Eye (tissue), 1 donor: Measurements from ENCODE around the gene ZBTB44.
"Not testable (repeated sequence)": the region's sequence is repeated elsewhere in the genome, so short reads cannot be mapped to it uniquely, and the experiment has no call there.

Experiments used
- DNase-seq: peaks from one replicate; pipeline ENCODE4 v3.0.0-alpha.2; 2015

Gene ZBTB44

GRCh38 chr11:130246738-130247137 lies 68.0 kb downstream of the ZBTB44 start:
- DNase-seq: no peak

- peak; percentile 20 for DNase-seq
Measured at GRCh38 chr11:130246270-130246669, 68.4 kb downstream of the ZBTB44 start.

DNA sequence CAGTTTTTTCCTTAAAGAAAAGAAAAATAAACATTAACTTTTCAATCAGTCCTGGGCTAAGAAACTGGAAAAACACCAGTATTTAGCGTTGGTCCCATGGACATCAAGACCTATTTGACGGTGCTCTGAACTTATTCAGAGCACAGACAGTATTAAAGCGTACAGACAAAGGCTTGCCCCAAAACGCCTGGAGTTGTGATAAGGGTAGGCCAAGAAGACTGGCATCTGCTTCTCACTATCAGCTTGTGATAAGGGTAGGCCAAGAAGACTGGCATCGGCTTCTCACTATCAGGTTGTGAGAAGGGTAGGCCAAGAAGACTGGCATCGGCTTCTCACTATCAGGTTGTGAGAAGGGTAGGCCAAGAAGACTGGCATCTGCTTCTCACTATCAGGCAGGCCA lies 69.3 kb downstream of the ZBTB44 start:
- DNase-seq: not testable (repeated sequence)

- DNase-seq: no peak
Measured at GRCh38 chr11:130244848-130245247, 69.9 kb downstream of the ZBTB44 start.

- DNase-seq: no peak
Measured at GRCh38 chr11:130243816-130244215, 70.9 kb downstream of the ZBTB44 start.

DNA sequence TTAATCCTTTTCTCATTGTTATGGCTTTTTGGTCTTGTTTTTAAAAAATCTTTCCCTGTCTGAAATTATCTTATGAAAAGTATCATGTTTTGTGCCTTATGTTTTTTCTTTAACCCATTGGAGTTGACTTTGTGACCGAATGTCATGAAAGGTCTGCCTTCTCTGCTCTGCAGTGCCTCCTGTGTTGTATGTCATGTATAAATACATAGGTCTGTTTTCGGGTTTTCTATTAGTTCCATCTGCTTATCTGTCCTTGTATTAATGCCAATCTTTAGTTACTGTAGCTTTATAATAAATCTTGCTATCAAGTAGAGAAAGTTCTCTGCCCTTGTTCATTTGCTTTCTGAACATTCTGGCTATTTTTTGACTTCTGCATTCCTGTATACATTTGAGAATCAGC lies 73.0 kb downstream of the ZBTB44 start:
- DNase-seq: no peak

DNA sequence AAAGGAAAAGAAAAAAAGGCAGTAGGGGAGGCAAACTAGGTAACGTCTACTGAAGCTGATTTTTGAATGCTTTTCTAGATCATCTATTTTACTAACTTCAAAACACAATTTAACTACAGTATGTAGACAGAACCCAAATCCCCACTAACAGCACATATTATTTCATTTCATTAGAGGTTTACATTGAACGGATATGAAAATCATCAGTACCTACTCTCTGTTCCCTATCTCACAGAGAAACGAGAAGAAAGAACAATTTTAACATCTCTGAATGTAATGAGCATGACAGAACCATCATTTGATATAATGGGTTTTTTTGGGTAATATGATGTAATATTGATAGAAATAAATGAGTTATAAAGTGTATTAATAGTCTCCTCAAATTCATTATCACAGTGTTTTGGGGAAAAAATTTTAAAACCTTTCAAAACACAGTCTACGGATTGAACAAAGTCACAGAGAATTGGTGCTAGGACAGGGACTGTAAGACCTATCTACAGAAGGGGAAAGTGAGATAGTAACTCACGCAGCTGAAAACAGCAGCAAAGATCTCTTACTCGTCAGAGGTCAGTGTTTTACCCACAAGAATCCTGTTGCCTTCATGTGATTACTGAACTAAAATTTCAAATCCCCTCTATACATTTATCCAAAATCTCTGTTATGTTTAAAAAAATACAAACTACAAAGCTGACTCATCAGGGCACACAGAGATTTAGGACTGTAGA lies 77.3 kb downstream of the ZBTB44 start:
- no peak for DNase-seq

DNA sequence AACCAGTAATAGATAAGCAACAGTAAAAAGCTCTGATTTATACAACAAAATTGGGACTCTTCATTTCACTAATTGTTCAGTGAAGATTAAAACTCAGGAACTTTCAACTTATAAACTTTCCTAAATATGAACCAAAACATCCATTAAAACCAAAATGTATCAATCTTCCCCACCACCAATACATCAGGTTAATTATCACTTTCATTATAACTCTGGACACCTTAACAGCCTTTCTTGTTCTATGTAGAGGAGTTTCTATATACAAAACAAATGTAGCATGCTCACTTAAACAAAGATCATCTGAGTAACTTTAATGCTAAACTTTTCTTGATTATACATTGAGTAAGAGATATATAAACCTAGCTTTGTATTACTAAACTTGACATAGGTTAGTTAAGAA lies 80.4 kb downstream of the ZBTB44 start:
- no peak for DNase-seq

- DNase-seq: not testable (repeated sequence)
Measured at GRCh38 chr11:130233888-130234287, 80.8 kb downstream of the ZBTB44 start.

GRCh38 chr11:130233486-130233885 lies 81.2 kb downstream of the ZBTB44 start:
- not testable (repeated sequence) for DNase-seq

- DNase-seq: no peak
Measured at GRCh38 chr11:130227373-130227772, 87.3 kb downstream of the ZBTB44 start.

DNA sequence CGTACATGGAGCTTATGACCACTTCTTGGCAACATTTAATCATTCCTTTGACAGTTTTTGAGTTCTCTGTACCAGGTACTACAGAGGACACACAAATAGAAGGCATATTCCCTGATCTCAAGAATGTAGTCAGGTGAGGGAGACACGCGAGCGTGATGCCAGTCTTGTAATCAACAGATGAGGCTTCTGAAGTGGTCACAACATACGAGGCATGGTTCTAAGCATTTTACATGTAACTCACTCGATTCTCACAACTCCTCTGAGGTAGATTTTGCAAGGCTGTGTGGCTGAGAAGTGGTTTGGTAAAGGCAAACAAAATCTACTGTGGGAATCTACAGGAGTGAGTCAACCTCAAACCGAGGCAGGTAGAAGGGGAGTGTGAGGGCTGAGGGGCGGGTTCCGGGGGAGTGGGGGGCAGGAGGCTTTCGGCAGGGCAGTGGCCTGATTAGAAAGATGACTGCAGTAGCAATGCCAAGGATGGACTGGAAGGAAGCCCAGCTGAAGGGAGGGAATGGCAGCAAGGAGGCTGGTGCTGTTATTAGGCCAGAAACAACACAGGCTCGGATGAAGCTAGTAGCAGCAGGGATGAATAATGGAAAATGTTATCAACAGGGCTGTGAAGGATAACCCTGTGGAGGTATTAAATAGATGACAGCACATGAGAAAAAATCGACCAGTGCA lies 91.3 kb downstream of the ZBTB44 start:
- no peak for DNase-seq

DNA sequence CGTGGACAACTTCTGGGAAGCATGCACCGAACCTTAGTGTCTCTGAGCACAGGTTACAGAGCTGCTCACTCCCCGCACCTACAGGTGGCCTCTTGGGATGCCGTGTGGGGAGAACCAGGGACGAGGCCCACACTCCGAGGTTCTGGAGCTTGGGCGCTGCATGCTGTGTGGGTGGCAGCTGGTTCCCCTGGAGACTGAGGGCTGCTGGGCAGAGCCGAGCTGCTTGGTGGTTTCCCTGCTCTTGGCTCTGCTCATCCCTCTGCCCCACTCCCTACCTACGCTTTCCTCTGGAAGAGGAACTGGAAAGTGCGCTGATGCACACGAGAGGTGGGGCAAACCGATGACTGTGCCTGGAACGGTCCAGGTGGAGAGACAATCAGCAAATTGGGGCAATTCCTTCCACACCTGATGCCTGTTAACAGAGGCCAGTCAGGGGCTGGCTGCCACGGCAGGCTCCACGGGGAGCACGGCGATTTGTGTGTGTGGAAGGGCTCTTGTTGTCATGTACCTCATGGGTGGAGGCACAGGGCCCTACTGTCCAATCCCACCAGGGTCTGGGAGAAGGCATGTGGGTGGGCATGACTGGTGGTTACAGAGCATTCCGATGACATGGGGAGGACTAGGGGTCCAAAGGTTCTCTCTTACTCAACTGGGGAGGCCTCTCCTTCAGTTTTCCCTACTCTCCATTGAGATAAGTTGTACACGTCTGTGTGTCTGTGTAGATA lies 94.2 kb downstream of the ZBTB44 start:
- no peak for DNase-seq

DNA sequence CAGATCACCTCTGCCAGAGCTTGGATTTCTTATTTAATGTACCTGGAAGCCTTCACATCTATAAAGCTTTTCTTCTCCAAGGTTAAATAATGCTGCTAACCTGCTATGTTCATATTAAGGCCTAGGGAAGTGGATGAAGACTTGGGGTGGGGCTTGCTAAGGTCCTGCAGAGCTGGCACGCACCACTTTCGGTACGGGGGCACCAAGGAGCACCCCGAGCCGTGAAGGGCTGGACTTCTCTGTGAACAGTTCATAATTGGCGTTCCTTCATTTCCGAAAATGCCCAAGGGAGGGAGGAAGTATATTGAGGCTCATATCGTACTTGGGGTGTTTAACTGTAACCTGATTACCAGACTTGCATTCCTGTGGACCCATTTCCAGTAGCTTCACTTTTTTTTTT lies 95.6 kb downstream of the ZBTB44 start:
- DNase-seq: no peak

- DNase-seq: no peak
Measured at GRCh38 chr11:130218501-130219070, 96.1 kb downstream of the ZBTB44 start.

- DNase-seq: peak; percentile 20
Measured at GRCh38 chr11:130217133-130218031, 97.3 kb downstream of the ZBTB44 start.

DNA sequence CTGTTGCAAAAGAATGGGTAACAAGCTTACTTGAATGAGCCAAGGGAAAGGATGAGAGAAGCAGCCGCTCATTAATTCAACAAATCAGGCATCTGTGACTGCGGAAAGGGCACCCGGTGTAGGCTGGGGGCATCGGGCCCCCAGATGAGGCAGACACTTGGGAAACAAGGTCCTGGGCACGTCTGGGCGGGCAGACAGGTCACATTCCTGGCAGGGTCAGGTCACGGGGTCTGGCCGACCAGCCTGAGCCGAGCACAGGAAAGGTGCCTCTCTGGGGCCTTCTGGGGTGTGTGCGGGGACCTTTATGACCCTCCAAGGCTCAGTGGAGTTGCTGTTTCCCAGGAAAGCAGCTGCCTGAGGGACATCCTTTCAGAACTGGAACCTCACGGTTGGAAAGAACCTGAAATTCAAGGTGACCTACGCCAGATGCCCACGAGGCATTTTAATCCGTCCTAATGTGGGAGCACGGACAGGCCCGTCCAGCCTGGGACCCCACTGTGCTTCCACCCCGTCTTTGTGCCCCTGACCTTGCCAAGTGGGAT lies 98.1 kb downstream of the ZBTB44 start:
- DNase-seq: peak; percentile 46

- no peak for DNase-seq
Measured at GRCh38 chr11:130216221-130216550, 98.5 kb downstream of the ZBTB44 start.

- DNase-seq: no peak
Measured at GRCh38 chr11:130215531-130216220, 99.0 kb downstream of the ZBTB44 start.

DNA sequence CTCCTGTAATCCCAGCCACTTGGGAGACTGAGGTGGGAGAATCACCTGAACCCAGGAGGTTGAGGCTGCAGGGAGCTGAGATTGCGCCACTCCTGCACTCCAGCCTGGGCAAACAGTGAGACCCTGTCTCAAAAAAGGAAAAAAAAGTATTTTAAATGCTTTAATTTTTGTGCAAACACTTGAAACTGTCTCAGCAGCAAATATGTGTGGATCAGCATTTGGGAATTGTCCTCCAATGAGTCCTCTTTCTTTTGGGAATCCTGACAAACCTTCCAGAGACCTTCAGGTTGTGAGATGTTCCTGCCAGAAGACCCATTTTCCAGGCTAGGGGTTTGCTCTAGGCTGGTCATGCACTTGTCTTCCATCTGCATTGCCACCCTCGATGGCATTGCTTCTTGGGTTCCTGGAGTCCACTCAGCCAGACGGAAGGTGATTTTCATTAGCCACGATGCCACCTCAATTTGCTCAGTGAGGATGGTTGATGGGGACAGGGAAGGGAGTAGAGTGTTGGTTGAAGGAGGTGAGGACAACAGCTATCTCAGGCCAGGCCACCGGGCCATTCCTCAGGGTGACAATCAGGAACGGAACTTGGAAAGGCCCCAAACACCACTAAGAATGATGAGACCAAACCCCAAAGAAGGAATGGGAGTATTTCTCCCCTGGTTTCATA lies 99.7 kb downstream of the ZBTB44 start:
- DNase-seq: no peak

DNA sequence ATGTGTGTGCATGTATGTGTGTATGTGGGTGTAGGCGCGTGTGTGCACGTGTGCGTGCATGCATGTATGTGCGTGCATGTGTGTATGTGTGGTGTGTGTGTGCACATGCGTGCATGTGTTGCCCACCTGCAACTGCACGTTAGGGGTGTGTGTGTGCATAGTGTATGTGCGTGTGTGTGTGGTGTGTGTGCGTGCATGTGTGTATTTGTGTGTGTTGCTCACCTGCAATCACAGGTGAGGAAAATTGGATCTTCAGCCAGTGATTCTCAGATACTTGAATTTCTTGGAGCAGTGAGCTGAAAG lies 100.8 kb downstream of the ZBTB44 start:
- no peak for DNase-seq
